ENCODE measurements around the gene MAGI2.

The MAGI2 gene

GRCh38 chr7:78171398-78171797, 1282.1 kb downstream of the MAGI2 start (continued):
- TF ChIP-seq SNAI2 (CRISPR knock-in tag; IDR thresholded peaks at IDR 0.05) (no peak), ZNF8 (CRISPR knock-in tag; IDR thresholded peaks at IDR 0.05) (no peak)

GRCh38 chr7:78170815-78171214, 1282.7 kb downstream of the MAGI2 start:
- no peak for ATAC-seq
- TF ChIP-seq GLIS3 (CRISPR knock-in tag; IDR thresholded peaks at IDR 0.05) (no peak), ZFP30 (CRISPR knock-in tag; IDR thresholded peaks at IDR 0.05) (no peak), ARNTL (CRISPR knock-in tag; IDR thresholded peaks at IDR 0.05; ENCODE audit: borderline replicate concordance, low read depth) (no peak), OSR1 (CRISPR knock-in tag; IDR thresholded peaks at IDR 0.05) (no peak), CSRNP3 (CRISPR knock-in tag; IDR thresholded peaks at IDR 0.05) (no peak), ISL1 (CRISPR knock-in tag; IDR thresholded peaks at IDR 0.05) (no peak), ESRRG (CRISPR knock-in tag; IDR thresholded peaks at IDR 0.05) (no peak), CREB5 (CRISPR knock-in tag; IDR thresholded peaks at IDR 0.05; ENCODE audit: low read depth) (no peak), ZC3H10 (CRISPR knock-in tag; IDR thresholded peaks at IDR 0.05) (no peak), RARB (CRISPR knock-in tag; IDR thresholded peaks at IDR 0.05) (no peak), PPARA (CRISPR knock-in tag; IDR thresholded peaks at IDR 0.05; ENCODE audit: borderline replicate concordance) (no peak), TSHZ2 (CRISPR knock-in tag; IDR thresholded peaks at IDR 0.05) (no peak), TCF4 (CRISPR knock-in tag; IDR thresholded peaks at IDR 0.05; ENCODE audit: borderline replicate concordance) (no peak), ZNF565 (CRISPR knock-in tag; conservative IDR thresholded peaks at IDR 0.05; ENCODE audit: low read depth) (no peak), ZNF8 (CRISPR knock-in tag; IDR thresholded peaks at IDR 0.05) (no peak), TOX (CRISPR knock-in tag; IDR thresholded peaks at IDR 0.05; ENCODE audit: borderline replicate concordance) (no peak), POU6F1 (CRISPR knock-in tag; IDR thresholded peaks at IDR 0.05; ENCODE audit: borderline replicate concordance, low read depth) (no peak)

DNA sequence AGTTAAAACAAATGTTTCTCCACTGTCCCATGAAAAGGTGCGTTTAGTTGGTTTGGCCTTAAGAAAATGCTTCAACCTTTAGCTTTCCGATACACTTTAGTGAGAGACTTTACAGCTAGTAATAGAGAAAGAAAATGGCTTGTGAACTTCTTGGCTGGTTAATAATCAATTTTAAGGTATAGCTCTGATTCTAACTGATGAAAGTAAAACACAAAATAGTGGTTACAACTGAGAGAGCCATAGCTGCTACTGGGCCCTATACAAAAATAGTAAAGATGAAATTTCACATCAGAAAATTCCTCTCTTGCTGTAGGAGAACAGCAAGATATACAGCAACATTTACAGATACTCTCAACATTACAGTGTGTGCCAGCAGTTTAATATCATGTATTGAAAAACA, 1283.5 kb downstream of the MAGI2 start:
- TF ChIP-seq BACH2 (CRISPR knock-in tag; IDR thresholded peaks at IDR 0.05; ENCODE audit: borderline replicate concordance), result no peak
- TF ChIP-seq ZC3H10 (CRISPR knock-in tag; IDR thresholded peaks at IDR 0.05), result no peak
- ATAC-seq, result no peak

DNA sequence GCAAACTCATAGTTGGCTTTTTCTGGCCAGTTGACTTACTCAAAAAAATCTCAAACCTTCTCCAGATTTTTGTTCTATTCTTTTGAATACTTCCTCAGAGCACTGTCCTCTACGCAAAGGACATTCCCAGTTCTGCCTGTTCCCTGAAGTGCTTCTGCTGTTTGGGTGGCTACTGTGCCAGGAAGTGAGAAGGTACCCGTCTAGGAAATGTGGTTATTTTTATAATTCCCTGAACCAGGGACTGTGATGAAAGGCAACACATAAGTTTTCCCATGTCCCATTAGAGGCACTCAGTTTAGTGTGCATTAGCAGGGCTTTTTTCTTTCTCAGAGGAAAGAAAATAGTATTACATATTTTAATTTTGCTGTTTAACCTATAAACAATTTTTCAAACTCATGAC, 1284.6 kb downstream of the MAGI2 start:
- ATAC-seq, result no peak
- TF ChIP-seq POU6F1 (CRISPR knock-in tag; IDR thresholded peaks at IDR 0.05; ENCODE audit: borderline replicate concordance, low read depth) (no peak), ZFP3 (CRISPR knock-in tag; IDR thresholded peaks at IDR 0.05) (no peak), OSR1 (CRISPR knock-in tag; IDR thresholded peaks at IDR 0.05) (no peak), ZFP30 (CRISPR knock-in tag; IDR thresholded peaks at IDR 0.05) (no peak), TCF4 (CRISPR knock-in tag; IDR thresholded peaks at IDR 0.05; ENCODE audit: borderline replicate concordance) (no peak), PPARA (CRISPR knock-in tag; IDR thresholded peaks at IDR 0.05; ENCODE audit: borderline replicate concordance) (no peak), TSHZ2 (CRISPR knock-in tag; IDR thresholded peaks at IDR 0.05) (no peak), ZNF70 (CRISPR knock-in tag; IDR thresholded peaks at IDR 0.05) (no peak), SNAI2 (CRISPR knock-in tag; IDR thresholded peaks at IDR 0.05) (no peak), ZC3H10 (CRISPR knock-in tag; IDR thresholded peaks at IDR 0.05) (no peak), ESRRG (CRISPR knock-in tag; IDR thresholded peaks at IDR 0.05) (no peak), CSDC2 (CRISPR knock-in tag; IDR thresholded peaks at IDR 0.05) (no peak), GLIS3 (CRISPR knock-in tag; IDR thresholded peaks at IDR 0.05) (no peak), BACH2 (CRISPR knock-in tag; IDR thresholded peaks at IDR 0.05; ENCODE audit: borderline replicate concordance) (no peak), ZNF8 (CRISPR knock-in tag; IDR thresholded peaks at IDR 0.05) (no peak)
- TF ChIP-seq, protein P1, sequence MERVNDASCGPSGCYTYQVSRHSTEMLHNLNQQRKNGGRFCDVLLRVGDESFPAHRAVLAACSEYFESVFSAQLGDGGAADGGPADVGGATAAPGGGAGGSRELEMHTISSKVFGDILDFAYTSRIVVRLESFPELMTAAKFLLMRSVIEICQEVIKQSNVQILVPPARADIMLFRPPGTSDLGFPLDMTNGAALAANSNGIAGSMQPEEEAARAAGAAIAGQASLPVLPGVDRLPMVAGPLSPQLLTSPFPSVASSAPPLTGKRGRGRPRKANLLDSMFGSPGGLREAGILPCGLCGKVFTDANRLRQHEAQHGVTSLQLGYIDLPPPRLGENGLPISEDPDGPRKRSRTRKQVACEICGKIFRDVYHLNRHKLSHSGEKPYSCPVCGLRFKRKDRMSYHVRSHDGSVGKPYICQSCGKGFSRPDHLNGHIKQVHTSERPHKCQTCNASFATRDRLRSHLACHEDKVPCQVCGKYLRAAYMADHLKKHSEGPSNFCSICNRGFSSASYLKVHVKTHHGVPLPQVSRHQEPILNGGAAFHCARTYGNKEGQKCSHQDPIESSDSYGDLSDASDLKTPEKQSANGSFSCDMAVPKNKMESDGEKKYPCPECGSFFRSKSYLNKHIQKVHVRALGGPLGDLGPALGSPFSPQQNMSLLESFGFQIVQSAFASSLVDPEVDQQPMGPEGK (CRISPR knock-in tag; IDR thresholded peaks at IDR 0.05; ENCODE audit: borderline replicate concordance), result no peak

Data from SK-N-SH treated with all-trans-retinoic acid at 6 μM for 48 hours (cell line).